ENCODE results near the gene RASAL2.
"Not testable (repeated sequence)": the region's sequence is repeated elsewhere in the genome, so short reads cannot be mapped to it uniquely, and the experiment has no call there.

The RASAL2 gene

DNA sequence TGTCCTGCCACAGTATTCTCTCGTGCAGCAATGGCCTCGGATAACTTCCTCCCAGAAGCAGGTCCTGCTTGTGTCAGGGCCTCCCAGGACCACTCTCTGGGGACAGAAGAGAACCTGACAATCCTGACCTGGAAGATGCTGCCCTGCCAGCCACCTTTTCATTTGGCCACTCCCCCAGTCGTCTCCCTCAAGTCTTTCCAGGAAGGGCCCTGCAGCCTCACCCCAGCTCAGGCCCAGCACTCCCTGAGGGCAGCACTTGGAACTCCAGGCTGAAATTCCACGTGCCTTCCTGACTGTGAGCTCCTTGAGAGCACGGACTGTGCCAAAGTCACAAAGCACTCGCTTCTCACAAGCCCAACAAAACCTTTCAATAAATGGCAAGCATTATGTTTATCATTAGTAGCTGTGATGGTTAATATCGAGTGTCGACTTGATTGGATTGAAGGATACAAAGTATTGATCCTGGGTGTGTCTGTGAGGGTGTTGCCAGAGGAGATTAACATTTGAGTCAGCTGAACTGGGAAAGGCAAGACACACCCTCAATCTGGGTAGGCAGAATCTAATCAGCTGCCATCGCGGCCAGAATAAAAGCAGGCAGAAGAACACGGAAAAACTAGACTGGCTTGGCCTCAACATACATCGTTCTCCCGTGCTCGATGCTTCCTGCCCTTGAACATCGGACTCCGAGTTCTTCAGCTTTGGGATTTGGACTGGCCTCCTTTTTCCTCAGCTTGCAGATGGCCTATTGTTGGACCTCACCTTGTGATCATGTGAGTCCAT lies 405.2 kb downstream of the RASAL2 start:
- peak in 1 of 2 donors; percentile 4 for DNase-seq

DNA sequence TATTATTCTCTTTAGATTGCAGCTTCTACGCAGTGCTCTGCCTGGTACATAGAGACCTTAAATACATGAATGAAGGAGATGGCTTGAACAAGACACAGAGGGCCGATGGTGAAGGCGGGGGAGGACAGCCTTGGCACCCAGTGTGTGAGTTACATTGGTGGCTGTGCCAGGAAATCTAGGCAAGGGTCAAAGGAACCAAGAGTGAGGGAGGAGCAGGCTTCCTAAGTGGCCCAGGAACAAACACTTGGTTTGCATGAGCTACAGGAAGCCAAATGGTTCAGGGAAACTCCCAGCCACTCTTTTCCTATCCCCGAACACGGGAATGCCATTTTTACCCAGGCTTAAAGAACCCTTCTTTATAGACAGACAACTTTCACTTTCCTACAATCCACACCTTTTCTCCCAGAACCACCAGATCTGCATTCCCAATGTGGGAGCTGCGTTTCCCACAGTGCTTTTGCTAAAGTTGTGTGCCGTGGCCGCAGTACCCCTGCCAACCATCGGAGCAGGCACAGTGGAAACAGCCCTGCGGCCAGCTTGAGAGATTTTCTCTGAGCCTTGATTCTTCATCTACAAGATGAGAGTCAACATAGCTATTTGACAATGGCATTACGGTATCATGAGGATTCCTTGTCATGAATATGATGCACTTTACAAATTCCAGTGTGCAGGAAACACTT lies 406.3 kb downstream of the RASAL2 start:
- DNase-seq, result peak in 1 of 2 donors; percentile 4

DNA sequence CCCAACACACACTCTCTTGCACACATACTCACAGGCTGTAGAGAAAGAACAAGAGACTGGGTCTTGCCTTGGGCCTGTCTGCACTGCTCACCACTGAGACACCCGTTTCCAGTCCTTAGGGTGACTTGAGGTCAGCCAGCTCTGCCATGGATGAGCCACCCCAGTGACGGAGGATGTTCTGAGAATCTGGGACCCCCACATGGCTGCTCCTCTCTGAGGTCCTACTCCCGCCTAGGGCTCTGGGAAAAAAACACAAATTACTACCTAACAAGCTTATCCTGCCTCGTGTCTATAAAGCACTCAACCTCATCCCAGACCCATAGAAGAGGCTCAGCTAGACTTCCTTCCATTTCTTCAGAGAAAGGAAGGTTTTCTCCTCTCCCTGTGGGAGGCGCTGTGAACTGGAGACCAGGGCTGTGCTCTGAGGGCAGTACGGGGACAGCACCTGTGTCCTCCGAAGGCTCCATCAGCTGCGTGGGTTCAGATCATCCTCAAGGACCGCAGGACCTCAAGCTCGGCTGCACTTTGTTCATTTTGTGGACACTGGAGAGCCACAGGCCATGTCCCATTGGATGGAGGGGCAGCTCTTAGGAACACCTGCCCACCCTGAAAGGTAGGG lies 407.1 kb downstream of the RASAL2 start:
- no peak for DNase-seq

DNA sequence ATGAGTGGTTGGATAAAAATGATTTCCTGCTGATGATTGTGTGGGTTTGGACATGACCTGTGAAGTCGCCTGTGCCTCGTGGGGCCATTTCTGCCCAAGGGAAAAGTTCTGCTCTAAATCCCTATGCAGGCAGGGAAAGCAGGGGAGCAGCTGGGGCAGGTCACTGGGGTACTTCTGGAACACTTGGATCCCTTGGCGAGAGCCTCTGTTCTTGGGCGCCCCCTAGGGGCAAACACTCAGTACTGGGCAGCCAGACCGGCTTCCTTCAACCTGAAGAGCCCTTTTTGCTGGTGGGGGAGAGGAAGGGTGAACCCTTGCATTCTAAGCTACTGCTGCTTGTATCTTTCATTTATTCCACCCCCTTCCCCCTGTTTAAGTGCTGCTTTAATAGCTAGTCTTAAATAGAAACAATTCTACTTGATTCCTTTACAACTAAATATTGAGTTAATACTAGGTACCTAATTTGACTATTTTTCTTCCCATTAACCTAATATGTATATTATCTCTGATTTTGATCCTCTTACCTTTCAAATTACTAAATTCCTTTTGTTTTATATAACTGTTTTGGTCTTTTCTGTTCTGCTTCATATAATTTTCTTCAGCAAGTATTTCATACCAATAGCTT lies 407.9 kb downstream of the RASAL2 start:
- peak; percentile 55 to 75 for DNase-seq

DNA sequence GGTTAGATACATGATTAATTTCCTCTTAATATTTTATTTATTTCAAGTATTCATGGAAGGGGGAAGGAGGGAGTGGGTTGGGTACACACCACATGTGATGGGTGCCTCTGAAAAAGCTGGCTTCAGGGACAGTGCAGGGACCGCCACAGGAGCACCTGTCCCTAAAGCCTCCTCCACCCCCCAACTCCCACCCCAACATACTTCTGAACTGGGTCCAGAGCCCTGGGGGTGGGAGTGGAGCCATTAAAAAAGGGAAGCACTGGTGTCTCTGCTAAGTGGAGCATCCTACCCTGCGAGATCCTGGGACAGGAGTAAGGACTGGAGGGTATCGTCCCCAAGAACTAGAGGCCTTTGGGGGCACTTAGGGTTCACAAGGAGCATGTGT lies 408.4 kb downstream of the RASAL2 start:
- no peak for DNase-seq

DNA sequence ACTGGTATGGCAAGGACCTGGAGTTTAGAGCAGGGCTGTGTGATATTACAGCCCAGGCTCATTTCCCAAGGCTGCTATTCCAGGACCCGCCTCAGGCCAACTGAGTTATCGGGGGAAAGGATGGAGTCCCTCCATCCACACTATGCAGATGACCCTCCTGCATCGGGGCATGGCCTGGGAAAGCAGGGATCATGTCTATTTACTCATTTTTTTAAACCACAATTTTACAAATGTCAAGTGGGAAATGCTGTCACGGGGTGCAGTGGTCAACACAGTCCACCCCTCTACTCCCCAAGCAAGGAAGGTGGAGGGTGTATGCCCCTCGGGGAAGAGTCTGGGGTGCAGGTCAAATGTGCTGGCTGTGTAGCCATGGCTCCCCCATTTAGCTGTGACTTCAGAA lies 409.0 kb downstream of the RASAL2 start:
- no peak for DNase-seq

DNA sequence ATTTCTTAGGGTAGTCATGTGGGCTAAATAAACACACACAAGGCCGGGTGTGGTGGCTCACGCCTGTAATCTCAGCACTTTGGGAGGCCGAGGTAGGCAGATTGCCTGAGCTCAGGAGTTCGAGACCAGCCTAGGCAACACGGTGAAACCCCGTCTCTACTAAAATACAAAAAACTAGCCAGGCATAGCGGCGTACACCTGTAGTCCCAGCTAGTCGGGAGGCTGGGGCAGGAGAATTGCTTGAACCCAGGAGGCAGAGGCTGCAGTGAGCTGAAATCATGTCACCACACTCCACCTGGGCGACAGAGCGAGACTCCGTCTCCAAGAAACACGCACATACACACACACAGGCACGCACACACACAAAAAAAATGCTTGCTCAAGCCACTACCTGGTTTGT lies 409.4 kb downstream of the RASAL2 start:
- DNase-seq, result not testable (repeated sequence)

DNA sequence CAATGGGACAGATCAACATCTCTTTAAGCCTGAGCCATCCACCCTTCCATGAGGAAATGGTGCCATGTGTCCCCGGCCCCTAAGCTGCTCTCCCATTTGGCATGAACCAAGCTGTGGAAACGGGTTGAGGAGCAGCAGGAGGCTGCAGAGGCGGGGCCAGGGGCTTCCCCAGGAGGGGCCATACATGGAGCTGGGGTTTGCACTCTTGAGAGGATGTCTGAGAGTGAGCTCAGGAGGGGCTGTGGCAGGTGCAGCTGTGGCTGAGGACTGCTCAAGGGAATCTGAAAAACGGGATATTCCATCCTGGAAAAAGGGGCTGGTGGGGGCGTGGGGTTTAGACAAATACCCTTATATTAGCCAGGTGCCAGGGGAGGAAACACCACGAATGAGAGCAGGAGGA lies 409.9 kb downstream of the RASAL2 start:
- DNase-seq, result no peak

DNA sequence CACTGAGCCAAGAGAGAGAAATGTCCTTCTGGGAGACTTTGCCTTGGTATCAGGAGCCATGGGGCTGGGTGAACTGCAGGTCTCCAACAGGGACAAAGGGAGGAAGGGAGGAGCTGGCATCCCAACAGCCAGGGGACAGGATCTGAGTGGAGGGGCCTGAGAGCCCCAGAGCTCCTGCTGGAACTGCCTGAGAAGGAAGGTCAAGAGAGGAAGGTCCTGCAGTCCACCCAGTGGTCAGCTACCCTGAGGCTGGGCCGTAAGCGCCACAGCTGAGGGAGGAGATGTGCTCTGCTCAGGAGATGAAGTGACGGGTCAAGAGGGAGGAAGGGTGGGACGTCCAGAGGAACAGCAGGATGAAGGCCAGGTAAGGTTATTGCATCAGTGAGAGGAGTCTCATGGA lies 410.4 kb downstream of the RASAL2 start:
- DNase-seq, result no peak

DNA sequence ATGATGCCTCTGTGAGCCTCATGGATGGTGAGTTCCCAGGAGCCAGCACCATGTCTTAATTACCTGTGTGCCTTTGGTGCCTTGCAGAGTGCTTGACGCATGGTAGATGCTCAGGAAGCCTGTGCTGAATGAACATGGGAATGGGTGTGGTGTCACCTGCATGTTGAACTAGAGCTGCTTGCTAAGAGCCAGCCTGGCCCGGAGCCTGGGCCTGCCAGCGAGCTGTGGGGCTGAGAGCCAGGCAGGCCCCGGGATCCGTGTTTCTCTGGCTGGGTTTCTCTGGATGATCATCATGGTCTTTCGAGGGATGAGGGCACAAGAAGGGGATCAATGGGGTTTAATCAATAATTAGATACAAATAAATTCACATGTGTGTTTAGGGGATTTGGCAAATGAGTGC lies 412.3 kb downstream of the RASAL2 start:
- no peak for DNase-seq

DNA sequence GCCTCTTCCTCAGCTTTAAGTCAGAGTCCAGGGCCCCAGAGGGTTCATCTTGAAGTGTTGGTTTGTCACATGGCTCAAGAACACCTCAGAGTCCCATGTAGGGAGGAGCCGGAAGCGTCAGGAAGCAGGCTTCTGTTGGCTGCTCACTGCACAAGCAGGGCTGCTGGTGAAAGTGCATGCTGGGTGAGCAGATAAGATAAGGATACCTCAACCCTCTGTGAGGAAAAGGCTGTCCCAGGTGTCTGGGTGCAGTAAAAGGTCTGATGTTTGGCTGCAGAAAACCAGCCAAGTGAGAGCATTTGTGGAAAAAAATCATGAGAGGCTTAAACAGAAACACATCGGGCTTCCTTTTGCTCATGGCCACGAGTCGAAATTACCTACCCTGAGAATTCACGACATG lies 412.8 kb downstream of the RASAL2 start:
- DNase-seq, result no peak

DNA sequence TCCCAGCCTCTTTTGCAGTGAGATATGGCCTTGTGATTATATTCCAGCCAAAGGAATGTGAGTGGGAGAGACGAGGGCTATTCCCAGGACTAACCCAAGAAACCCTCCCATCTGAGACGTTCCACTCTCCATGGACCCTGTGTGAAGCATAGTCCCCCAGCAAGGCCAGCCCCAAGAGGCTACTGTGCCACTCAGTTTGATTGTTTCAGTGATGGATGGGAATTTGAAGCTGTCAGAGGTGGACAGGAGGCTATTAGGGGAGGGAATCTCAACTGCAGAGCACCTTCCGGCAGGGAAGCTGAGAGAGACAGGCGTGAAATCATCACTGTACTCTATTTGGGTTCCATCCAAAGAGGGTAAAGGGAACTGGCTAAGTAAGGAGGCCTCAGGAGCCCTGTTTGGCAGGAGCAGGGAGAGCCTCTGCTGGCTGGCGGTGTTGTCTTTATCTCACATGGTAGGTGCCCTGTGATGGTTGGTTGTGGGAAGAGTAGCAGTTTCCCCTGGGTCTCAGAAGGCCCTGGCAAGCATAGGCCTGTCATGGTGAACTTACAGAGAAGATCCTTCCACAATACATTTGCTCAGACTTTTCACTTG lies 415.6 kb downstream of the RASAL2 start:
- DNase-seq, result no peak

DNA sequence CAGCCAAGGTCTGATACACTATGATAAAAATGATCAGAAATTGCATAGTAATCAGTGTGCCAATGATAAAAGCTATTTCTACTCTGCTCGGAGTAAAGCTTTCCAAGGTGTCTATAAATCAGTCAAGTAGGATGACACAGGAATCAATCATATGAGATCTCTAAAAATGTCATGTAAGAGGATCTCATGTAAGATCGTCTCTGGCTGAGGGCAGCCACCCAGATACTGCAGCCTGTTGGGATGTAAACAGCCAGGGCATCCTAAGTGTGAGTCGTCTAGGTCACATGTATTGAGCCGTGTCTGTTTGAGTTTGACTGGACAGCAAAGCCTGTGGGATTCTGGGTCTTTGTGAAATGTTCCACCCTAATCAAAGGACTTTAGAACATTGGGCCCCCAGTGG lies 416.3 kb downstream of the RASAL2 start:
- DNase-seq, result no peak

DNA sequence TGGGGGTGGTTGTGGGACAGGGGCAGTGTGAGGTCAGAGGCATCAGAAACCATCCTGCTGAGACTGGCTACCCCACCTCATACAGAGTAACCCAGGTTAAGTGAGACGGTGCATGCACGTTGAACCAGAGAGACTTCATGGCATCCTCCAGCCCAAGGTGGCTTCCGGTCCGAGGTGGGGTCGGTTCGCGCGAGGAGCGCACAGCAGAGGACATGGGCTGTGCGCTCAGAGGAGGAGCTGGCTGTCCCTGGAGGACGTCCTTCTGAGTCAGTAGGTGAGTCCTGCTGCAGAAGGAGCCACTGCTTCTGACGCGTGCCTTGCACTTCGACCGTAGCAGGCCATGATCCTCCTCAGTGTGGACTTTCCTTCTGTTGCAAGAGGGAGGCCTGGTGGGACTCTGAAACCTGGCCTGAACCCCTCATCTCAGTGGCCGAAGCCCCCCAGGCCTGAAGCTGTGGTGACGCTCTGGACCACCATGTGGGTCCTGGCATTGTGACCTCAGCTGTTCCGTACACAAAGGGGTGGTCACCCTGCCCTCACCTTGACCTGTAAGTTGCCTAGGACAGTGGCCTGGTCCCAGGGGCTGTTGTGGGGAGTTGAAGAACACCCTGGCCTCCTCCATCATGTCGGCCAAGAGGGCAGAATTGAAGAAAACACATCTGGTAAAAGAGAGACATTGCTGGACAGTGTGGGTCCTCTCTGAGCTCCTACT lies 418.8 kb downstream of the RASAL2 start, which contains the start of gene TEX35:
Gene TEX35, plus strand, starts transcription at position 544 of the 712 bp plus-strand sequence. Its CDS starts 80 bp downstream, at position 624.
- no peak for DNase-seq

DNA sequence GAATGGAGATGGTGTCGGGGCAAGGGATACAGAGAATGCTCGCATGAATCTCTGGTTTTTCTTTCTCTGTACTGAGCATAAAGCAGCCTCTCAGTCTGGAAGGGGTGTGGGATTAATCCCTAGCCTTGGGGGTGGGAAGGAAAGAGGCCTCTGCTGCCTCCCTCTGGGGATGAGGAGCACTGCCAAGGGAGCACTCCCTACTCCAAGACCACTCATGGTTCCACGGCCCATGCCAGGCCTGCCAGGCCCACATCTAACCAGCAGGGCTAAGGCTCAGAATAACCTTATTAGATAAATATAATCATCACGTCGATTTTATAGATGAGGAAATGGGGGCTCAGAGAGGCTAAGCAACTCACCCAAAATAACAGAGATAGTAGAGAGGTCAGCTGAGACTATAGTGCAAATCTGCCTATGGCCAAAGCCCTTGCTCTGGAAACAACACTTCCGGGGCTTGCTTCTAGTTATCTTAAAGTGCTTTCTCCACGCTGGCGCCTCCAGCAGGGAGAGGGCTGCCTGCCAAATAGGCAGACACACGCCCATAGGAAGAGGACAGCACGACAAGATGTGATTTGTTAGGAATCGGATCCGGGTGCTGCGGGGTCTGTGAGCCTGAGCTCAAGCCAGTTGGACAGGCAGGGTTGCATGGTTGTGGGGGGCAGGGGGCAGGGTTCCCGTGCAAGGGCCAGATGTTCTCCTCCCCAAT lies 419.5 kb downstream of the RASAL2 start:
- no peak for DNase-seq

DNA sequence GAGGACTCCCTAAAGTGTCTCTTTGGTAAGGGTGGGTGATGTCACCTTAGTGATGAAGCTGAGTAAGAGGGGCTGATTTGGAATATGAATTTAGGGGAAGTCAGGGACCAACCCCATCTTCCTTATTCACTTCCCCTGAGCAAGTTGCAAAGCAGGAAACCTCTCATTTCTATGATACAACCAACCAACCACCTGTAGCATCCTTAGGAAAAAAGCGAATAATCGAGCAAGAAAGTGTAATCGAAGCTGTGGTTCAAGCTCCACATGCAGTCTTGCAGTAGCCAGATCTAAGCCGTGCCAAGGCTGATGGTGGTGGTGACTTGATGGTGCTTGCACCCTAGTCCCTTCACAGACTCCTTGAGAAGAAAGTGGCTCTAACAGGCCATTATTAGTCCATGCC lies 422.2 kb downstream of the RASAL2 start:
- DNase-seq, result no peak

DNA sequence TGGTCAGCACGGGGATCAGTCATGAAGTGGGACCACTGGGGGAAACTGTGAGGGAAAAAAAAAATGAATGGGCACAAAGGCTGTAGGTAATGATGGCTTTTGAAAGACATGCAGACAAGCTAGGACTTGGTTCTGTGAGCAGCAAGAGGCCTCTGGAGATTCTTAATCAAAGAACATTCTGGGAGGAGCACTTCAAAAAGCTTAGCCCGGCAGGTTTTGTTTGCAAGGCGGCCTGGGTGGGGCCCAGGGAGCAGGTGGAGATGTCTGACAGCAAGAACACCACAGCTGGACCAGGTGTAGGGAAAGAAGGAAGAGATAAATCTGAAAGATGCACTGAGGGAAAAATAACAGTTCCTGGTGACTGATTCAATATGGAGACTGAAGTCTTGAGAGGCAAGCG lies 425.0 kb downstream of the RASAL2 start:
- DNase-seq, result no peak

DNA sequence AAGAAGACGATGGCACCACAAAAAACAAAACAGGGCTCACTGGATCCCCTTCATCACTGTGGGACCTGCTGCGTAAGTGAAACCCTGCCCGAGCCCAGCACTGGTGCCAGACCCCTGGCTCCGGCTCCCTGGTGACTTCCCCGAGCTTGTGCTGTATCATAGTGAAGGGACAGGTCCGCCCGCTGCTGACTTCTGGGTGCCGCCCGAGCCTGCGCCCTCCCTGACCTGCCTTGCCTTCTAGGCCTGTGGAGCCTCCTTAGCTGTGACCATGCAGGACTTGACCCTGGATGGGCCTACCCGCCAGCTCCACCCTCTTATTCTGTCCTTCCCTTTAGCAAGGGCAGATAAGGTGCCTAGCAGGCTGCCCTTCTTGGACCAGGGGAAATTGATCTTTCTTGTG lies 426.9 kb downstream of the RASAL2 start:
- DNase-seq, result no peak

DNA sequence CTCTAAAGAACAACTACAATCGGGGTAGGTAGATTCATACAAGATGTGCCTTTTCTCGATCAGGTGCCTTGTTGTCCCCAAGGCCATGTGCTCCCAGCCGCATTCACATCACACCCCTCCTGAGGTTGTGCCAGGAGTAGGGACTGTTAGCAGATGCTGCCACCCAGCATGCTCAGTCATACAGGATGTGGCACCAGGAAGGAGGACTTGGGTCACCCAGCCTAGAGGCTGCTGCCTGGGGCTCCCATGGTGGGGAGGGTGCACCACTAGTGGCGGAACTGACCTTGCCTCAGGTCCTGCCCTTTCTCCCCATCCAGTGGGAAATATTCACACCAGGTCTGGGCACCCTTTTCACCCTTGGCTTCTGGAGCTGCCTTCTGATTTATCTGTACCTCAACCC lies 427.3 kb downstream of the RASAL2 start:
- no peak for DNase-seq

DNA sequence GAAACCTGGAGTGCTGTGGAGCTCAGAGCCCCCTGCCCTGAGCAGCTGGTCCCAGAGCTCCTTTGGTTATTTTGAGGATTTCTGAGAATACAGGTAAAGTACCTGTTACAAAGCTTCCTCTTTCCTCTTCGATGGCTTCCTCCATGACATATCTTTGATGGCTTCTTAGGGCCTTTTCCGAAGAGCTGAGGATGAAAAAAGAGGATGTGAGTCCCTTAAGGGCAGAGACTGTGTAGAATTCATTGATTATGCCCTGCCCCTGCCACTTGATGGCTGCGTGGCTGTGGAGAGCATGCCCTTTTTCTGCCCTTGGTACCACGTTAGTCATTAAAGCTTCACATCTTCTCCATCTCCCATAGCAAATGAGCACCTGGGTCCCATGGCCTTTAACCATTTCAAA lies 433.2 kb downstream of the RASAL2 start:
- no peak for DNase-seq

DNA sequence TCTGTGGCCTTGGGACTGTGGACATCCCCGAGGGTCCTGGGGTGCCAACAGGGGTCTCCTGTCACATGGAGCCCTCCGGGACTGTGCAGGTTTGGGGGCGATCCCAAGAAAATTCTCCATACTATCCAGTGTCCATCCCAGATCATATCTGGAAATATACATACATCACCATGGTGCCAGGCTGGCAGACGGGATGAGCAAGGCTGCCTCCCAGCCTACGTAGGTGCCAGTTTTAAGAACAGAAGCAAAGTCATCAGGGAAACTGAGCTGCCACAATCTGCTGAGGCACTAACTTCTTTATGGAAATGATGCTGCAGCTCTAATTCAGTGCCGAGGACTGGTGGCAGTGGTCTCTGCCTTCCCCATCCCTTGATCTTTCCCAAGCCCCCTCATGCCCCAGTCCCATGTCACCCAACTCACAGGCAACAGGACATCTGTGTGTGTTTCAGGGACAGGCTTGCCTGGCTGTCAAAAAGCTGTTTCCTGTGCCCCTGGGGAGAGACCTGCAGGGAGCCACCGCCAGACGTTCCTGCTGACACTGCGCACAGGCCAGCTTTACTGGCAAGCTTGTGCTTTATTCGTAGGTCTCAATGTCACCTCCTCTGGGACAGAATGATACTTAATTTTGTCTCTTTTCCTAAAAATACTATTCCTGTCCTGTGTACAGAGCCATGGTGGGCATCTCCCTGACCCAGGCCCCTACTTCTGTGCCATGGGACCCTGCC lies 434.5 kb downstream of the RASAL2 start:
- DNase-seq, result no peak

Measured in stimulated activated CD4-positive, alpha-beta T cell treated with anti-CD3 and anti-CD28 coated beads, Interleukin-2, amount 100 ng/mL, for 24 hours (primary cell).